ENCODE measurements around the gene BBOX1. TPM values are rescaled to one million over a fixed set of nuclear protein-coding genes. Genes with fewer than 3 reads are reported as not detected.
"Not testable (repeated sequence)": the region's sequence is repeated elsewhere in the genome, so short reads cannot be mapped to it uniquely, and the experiment has no call there.

The BBOX1 gene
- total and polyA plus RNA-seq, 4 donors: 2.8 to 18.4 (median 9.0) TPM

DNA sequence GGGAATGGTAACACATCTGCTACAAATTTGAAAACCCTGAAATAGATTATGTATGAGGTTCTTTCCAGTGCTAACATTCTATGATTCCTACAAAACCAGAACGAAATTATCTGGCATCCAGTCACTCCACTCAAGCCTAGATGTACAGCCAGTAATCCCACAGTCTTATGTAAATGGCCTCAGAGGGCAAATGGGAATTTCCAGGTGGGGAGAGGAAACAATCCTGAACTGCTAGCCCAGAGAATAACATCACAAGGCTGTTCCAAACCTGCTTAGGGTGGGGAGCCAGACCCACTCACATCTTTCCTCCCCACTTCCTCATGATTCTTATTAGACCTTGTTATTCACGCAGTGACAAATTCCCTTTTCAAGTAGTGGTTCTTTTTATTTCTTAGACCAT, 43.2 kb upstream of the BBOX1 start:
- H3K4me1 ChIP-seq (ENCODE audit: control insufficient read depth in 4 of 4, insufficient read depth in 4 of 4, low read length in 3 of 4): peaks cover 0 to 20% (median 7%) of the 10 kb centered on the region in 4 donors
- no peak for DNase-seq (ENCODE audit: low spot score)
- no peak overlapping the region for H3K27ac ChIP-seq (ENCODE audit: low read depth in 1 of 2, low read length in 2 of 2)
- no peaks in the 10 kb centered on the region for H3K9me3 ChIP-seq (ENCODE audit: control insufficient read depth in 4 of 4, low read length in 3 of 4)
- no peaks in the 10 kb centered on the region for H3K36me3 ChIP-seq (ENCODE audit: control insufficient read depth in 4 of 4, insufficient read depth in 3 of 4, low read depth in 1 of 4, low read length in 3 of 4)
- no peak overlapping the region for H3K4me3 ChIP-seq (ENCODE audit: low read depth in 1 of 3, low read length in 3 of 3)
- no peaks in the 10 kb centered on the region for H3K27me3 ChIP-seq (ENCODE audit: control insufficient read depth in 4 of 4, insufficient read depth in 4 of 4, low read length in 3 of 4)
- TF ChIP-seq YY1 (IDR thresholded peaks at IDR 0.05): no peak
- no peak for TF ChIP-seq HNF4G (IDR thresholded peaks at IDR 0.05)
- no peak for TF ChIP-seq GABPA (IDR thresholded peaks at IDR 0.05 in 1 of 2, conservative IDR thresholded peaks at IDR 0.05 in 1 of 2)
- 73% methylated on average over 2 of the region's 2 CpGs for WGBS
- H3K9ac ChIP-seq (ENCODE audit: low read depth in 1 of 2, low read length in 2 of 2): no peak overlapping the region

DNA sequence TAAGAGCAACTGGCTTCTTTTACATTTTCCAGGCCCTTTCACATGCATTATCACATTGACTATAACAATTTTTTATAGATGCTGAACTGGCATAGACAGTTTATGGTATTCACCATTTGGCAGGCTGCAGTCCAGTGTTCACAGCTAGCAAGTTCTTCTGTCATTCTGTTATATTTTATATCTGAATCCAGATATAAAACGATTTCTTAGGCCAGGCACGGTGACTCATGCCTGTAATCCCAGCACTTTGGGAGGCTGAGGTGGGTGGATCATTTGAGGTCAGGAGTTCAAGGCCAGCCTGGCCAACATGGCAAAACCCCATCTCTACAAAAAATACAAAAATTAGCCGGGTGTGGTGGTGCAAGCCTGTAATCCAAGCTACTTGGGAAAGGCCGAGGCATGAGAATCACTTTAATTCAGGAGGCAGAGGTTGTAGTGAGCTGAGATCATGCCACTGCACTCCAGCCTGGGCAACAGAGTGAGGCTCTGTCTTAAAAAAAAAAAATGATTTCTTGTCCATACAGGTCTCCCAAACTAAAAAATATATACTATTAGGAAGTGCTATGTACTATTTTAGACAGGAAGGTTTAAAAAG, 39.4 kb upstream of the BBOX1 start:
- H3K9ac ChIP-seq (ENCODE audit: low read depth in 1 of 2, low read length in 2 of 2); H3K4me3 ChIP-seq (ENCODE audit: low read depth in 1 of 3, low read length in 3 of 3); H3K9me3 ChIP-seq (ENCODE audit: control insufficient read depth in 4 of 4, low read length in 3 of 4); H3K36me3 ChIP-seq (ENCODE audit: control insufficient read depth in 4 of 4, insufficient read depth in 3 of 4, low read depth in 1 of 4, low read length in 3 of 4); H3K27me3 ChIP-seq (ENCODE audit: control insufficient read depth in 4 of 4, insufficient read depth in 4 of 4, low read length in 3 of 4); DNase-seq (ENCODE audit: low spot score); H3K27ac ChIP-seq (ENCODE audit: low read depth in 1 of 2, low read length in 2 of 2); H3K4me1 ChIP-seq (ENCODE audit: control insufficient read depth in 4 of 4, insufficient read depth in 4 of 4, low read length in 3 of 4): not testable (repeated sequence)
- 62% methylated on average over 4 of the region's 4 CpGs for WGBS

DNA sequence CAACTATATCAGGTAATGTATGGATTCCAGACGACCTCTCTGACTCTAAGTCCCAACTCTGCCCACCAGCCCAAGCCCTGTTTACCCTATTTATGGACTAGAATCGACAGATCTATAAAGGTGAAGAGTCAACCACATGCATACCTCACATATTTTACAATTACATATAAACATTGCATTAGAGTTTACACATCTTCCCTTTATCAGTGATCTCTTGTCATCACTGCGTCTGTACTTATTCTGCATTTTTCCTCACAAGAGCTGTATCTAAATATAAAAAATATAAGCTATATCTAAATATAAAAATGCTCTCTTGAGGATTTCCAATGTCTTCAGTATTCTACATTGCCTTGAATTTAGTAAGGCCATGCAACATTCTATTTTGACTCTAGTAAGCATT, 38.2 kb upstream of the BBOX1 start:
- Histone ChIP-seq H3K9me3 (ENCODE audit: control insufficient read depth in 4 of 4, low read length in 3 of 4) (no peaks in the 10 kb centered on the region), H3K36me3 (ENCODE audit: control insufficient read depth in 4 of 4, insufficient read depth in 3 of 4, low read depth in 1 of 4, low read length in 3 of 4) (no peaks in the 10 kb centered on the region), H3K9ac (ENCODE audit: low read depth in 1 of 2, low read length in 2 of 2) (no peak overlapping the region), H3K4me1 (ENCODE audit: control insufficient read depth in 4 of 4, insufficient read depth in 4 of 4, low read length in 3 of 4) (no peaks in the 10 kb centered on the region), H3K27ac (ENCODE audit: low read depth in 1 of 2, low read length in 2 of 2) (no peak overlapping the region), H3K4me3 (ENCODE audit: low read depth in 1 of 3, low read length in 3 of 3) (no peak overlapping the region), H3K27me3 (ENCODE audit: control insufficient read depth in 4 of 4, insufficient read depth in 4 of 4, low read length in 3 of 4) (no peaks in the 10 kb centered on the region)
- WGBS: 79% methylated on average over 3 of the region's 3 CpGs
- TF ChIP-seq, protein P1, sequence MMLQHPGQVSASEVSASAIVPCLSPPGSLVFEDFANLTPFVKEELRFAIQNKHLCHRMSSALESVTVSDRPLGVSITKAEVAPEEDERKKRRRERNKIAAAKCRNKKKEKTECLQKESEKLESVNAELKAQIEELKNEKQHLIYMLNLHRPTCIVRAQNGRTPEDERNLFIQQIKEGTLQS (IDR thresholded peaks at IDR 0.05): no peak
- no peak for TF ChIP-seq FOXA2 (IDR thresholded peaks at IDR 0.05)
- TF ChIP-seq, protein P2, sequence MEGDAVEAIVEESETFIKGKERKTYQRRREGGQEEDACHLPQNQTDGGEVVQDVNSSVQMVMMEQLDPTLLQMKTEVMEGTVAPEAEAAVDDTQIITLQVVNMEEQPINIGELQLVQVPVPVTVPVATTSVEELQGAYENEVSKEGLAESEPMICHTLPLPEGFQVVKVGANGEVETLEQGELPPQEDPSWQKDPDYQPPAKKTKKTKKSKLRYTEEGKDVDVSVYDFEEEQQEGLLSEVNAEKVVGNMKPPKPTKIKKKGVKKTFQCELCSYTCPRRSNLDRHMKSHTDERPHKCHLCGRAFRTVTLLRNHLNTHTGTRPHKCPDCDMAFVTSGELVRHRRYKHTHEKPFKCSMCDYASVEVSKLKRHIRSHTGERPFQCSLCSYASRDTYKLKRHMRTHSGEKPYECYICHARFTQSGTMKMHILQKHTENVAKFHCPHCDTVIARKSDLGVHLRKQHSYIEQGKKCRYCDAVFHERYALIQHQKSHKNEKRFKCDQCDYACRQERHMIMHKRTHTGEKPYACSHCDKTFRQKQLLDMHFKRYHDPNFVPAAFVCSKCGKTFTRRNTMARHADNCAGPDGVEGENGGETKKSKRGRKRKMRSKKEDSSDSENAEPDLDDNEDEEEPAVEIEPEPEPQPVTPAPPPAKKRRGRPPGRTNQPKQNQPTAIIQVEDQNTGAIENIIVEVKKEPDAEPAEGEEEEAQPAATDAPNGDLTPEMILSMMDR (IDR thresholded peaks at IDR 0.05; ENCODE audit: low read depth, low read length, missing input control): no peak
- no peak for TF ChIP-seq HNF4A (conservative IDR thresholded peaks at IDR 0.05)
- no peak for TF ChIP-seq NR2F2 (IDR thresholded peaks at IDR 0.05)
- TF ChIP-seq, protein P3, sequence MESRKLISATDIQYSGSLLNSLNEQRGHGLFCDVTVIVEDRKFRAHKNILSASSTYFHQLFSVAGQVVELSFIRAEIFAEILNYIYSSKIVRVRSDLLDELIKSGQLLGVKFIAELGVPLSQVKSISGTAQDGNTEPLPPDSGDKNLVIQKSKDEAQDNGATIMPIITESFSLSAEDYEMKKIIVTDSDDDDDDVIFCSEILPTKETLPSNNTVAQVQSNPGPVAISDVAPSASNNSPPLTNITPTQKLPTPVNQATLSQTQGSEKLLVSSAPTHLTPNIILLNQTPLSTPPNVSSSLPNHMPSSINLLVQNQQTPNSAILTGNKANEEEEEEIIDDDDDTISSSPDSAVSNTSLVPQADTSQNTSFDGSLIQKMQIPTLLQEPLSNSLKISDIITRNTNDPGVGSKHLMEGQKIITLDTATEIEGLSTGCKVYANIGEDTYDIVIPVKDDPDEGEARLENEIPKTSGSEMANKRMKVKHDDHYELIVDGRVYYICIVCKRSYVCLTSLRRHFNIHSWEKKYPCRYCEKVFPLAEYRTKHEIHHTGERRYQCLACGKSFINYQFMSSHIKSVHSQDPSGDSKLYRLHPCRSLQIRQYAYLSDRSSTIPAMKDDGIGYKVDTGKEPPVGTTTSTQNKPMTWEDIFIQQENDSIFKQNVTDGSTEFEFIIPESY (IDR thresholded peaks at IDR 0.05): no peak
- TF ChIP-seq RXRA (IDR thresholded peaks at IDR 0.05): no peak
- DNase-seq (ENCODE audit: low spot score): no peak

All from liver (tissue), 9 donors.